ENCODE results near the gene LIN37.

LIN37 gene

DNA sequence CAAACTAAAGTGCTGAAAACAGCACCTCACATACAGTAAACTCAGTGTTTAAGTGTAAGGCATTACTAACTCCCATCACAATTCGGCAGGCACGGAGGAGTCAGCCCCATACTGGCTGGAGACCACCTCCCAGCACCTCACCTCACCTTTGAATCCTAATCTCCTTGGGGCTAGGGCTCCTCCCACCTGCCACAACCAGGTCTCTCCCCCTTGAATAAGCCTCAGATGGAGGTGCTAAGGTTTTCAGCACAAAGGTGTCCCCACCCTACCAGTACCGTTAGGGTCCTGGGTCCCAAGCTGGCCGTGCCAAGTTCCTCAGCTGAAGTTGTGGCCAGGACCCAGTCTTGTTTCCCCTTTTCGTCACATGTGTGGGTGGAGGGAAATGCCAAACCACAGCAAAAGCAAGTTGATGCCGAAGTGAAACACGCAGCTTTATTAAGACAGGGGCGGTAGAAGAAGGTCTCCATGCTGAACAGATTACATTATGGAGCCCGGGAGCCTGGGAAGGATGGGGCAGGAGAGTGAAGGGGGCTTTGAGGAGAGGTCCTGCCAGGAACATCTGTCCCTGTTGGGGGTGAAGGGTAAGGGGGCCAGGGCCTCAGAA, 6.2 kb upstream of the LIN37 start, which contains the start of gene IGFLR1:
Gene IGFLR1 (minus strand): TSS at position 332 of the 604 bp plus-strand sequence. CDS start 1,272 bp downstream, outside the sequence.
- TF ChIP-seq, protein P1, sequence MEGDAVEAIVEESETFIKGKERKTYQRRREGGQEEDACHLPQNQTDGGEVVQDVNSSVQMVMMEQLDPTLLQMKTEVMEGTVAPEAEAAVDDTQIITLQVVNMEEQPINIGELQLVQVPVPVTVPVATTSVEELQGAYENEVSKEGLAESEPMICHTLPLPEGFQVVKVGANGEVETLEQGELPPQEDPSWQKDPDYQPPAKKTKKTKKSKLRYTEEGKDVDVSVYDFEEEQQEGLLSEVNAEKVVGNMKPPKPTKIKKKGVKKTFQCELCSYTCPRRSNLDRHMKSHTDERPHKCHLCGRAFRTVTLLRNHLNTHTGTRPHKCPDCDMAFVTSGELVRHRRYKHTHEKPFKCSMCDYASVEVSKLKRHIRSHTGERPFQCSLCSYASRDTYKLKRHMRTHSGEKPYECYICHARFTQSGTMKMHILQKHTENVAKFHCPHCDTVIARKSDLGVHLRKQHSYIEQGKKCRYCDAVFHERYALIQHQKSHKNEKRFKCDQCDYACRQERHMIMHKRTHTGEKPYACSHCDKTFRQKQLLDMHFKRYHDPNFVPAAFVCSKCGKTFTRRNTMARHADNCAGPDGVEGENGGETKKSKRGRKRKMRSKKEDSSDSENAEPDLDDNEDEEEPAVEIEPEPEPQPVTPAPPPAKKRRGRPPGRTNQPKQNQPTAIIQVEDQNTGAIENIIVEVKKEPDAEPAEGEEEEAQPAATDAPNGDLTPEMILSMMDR (IDR thresholded peaks at IDR 0.05; ENCODE audit: low read depth, low read length) = no peak
- no peak within 1 kb of the TSS for H3K4me3 ChIP-seq (ENCODE audit: low read depth, low read length)

- H3K4me3 ChIP-seq (ENCODE audit: low read depth, low read length) = no peak overlapping the region
These were observed 4.5 kb upstream of the LIN37 start for GRCh38 chr19:35743640-35744429.

DNA sequence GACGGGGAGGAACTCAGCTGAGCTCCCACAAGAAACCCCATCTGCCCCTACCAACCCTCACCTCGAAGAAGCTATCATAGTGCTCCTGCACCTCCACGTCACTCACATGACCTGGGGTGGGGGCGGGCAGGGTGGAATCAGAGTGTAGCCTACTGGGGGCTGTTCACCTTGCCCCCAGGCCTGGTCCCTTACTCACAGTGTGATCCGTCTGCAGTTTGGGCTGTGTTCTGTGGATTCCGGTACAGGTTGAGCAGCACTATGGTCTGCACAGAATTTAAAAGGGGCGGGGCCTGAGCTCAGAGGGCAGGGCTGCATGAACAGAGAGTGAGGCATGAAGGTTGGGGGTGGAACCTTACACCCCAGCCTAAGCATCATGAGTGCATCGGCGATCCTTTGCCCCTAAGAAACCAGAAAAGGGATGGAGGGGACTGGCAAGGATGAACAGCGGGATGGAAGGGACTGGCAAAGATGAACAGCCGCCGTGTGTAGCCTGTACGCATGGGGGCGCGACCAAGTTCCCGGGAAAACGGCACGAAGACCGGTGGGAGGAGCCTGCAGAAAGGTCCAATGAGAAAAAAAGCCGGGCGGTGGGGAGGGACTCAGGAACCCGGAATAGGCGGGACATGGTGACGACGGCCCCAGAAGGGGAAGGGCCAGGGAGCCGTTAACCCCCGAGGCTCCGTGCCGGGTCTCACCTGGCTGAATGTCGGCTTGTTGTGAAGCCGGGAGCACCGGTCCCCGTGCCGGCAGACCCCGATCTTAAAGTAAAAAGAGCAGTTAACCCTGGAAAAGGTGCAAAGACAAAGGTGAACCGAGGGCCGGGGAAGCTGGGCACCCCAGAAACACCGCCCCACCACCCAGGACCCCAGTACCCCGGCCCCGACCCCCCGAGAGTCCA, 3.7 kb upstream of the LIN37 start:
- TF ChIP-seq, protein P1 (IDR thresholded peaks at IDR 0.05; ENCODE audit: low read depth, low read length) = peak; percentile 14; the same call in 1 of the 2 replicates
- peak overlapping the region; percentile 94 for H3K4me3 ChIP-seq (ENCODE audit: low read depth, low read length)

More at GRCh38 chr19:35743640-35744429, 4.5 kb upstream of the LIN37 start:
- TF ChIP-seq, protein P1 (IDR thresholded peaks at IDR 0.05; ENCODE audit: low read depth, low read length) = no peak

DNA sequence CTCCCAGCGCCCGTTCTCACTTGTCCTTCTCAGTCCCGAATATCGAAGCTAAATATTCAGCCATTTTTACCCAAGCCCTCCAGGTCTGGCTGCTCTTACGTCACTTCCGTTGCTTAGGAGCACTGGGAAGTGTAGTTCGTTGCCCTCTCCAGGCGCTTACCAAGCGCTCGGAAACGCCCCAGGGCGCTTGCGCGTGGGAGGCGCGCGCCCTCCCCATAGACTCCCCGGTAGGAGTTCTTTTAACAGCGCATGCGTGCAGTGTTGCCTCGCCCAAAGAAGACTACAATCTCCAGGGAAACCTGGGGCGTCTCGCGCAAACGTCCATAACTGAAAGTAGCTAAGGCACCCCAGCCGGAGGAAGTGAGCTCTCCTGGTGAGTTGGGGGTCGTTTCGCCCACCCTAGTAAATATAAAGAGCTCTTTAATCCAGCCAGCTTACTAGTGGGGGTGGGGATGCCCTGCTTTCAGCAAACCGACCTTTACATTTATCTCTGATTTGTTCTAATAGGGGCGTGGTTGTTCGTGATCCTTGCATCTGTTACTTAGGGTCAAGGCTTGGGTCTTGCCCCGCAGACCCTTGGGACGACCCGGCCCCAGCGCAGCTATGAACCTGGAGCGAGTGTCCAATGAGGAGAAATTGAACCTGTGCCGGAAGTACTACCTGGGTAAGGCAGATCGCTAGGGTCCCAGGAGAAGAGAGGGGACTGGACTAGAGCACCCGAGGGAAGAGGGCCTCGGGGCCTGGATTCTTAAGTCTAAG, 2.9 kb upstream of the LIN37 start, which contains the start of the genes PSENEN and U2AF1L4:
Gene PSENEN (plus strand): TSS at position 324 of the 759 bp plus-strand sequence. CDS start 280 bp downstream, at position 604.
Gene U2AF1L4 (minus strand): TSS at position 91 of the 759 bp plus-strand sequence. CDS start 27 bp downstream, at position 64.
- peak within 1 kb of the TSS; percentile 94 for H3K4me3 ChIP-seq (ENCODE audit: low read depth, low read length)
- TF ChIP-seq, protein P1 (IDR thresholded peaks at IDR 0.05; ENCODE audit: low read depth, low read length) = no peak

GRCh38 chr19:35746087-35746462, 2.3 kb upstream of the LIN37 start:
- TF ChIP-seq, protein P1 (IDR thresholded peaks at IDR 0.05; ENCODE audit: low read depth, low read length) = no peak
- H3K4me3 ChIP-seq (ENCODE audit: low read depth, low read length) = peak overlapping the region; percentile 94

DNA sequence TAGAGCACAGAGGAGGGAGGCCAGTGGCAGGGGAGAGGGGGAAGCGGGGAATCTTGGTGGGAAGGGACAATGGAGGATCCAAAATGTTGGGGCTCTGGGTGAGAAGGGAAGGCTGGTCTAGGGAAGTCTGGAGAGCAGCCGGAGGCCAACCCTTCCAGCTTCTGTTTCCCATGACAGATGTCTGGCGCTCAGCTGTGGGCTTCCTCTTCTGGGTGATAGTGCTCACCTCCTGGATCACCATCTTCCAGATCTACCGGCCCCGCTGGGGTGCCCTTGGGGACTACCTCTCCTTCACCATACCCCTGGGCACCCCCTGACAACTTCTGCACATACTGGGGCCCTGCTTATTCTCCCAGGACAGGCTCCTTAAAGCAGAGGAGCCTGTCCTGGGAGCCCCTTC, 1.8 kb upstream of the LIN37 start:
- TF ChIP-seq, protein P1 (IDR thresholded peaks at IDR 0.05; ENCODE audit: low read depth, low read length) = no peak
- peak overlapping the region; percentile 94 for H3K4me3 ChIP-seq (ENCODE audit: low read depth, low read length)

All from WI38 (cell line).